IMR-90 (cell line): Measurements from ENCODE around the gene FGFRL1. TPM values are rescaled to one million over a fixed set of nuclear protein-coding genes. Genes with fewer than 3 reads are reported as not detected.

ENCODE experiments used
- ATAC-seq: fragments of 200-7000 bp; cut with Tn5 transposase; 2 replicates; pipeline ENCODE4 v1.9.1; 2020; ENCODE audit warnings: low read depth, mild to moderate bottlenecking, moderate library complexity
- BruUV-seq: library from RNA; stranded (reverse); fragments of 400-500 nt; replicated peaks from 2 replicates; lab custom pipeline; 2021; lab: Mats Ljungman, UMichigan
- CTCF ChIA-PET: fragments of 300-600 bp; formaldehyde crosslinking; extraction: SDS; loops from one replicate; lab custom pipeline; 2021; ENCODE audit warnings: antibody characterized with exemption; lab: Yijun Ruan, JAX
- POLR2A ChIA-PET: fragments of 300-600 bp; sonication (Branson Sonifier 250); formaldehyde crosslinking; loops from one replicate; lab custom pipeline; 2022; ENCODE audit warnings: antibody characterized with exemption; ENCODE audit not compliant: unreplicated experiment; lab: Charles Lee
- DNase-seq: peaks from one replicate; pipeline ENCODE4 v3.0.0; 2013
- H2AFZ ChIP-seq: replicated peaks from 2 replicates; pipeline ENCODE3; 2013; ENCODE audit warnings: low read length, mild to moderate bottlenecking; ENCODE audit not compliant: poor library complexity
- H2AK5ac ChIP-seq: 2 replicates; pipeline ENCODE4 v1.6.1; 2013; ENCODE audit warnings: low read depth, low read length, inconsistent platforms
- H2AK9ac ChIP-seq: replicated peaks from 2 replicates; pipeline ENCODE3; 2013; ENCODE audit warnings: mild to moderate bottlenecking, low read depth, low read length, moderate library complexity; ENCODE audit not compliant: poor library complexity
- H2BK120ac ChIP-seq: 2 replicates; pipeline ENCODE4 v1.6.1; 2013; ENCODE audit warnings: low read depth, low read length, inconsistent platforms
- H2BK15ac ChIP-seq: 3 replicates; pipeline ENCODE4 v1.6.1; 2013; ENCODE audit warnings: low read depth, low read length, inconsistent platforms
- H2BK20ac ChIP-seq: 2 replicates; pipeline ENCODE4 v1.6.1; 2013; ENCODE audit warnings: low read depth, mild to moderate bottlenecking, inconsistent platforms, low read length, moderate library complexity
- H2BK5ac ChIP-seq: 2 replicates; pipeline ENCODE4 v1.6.1; 2013; ENCODE audit warnings: mild to moderate bottlenecking, low read depth, low read length, inconsistent platforms; ENCODE audit not compliant: poor library complexity, severe bottlenecking
- H3K14ac ChIP-seq: replicated peaks from 2 replicates; pipeline ENCODE4 v1.6.1; 2013; ENCODE audit warnings: low read depth, low read length, inconsistent platforms
- H3K18ac ChIP-seq: 2 replicates; pipeline ENCODE4 v1.6.1; 2013; ENCODE audit warnings: low read depth, low read length, control low read depth
- H3K23ac ChIP-seq: 2 replicates; pipeline ENCODE4 v1.6.1; 2013; ENCODE audit warnings: low read depth, low read length, inconsistent platforms
- H3K27ac ChIP-seq: 2 replicates; pipeline ENCODE4 v1.5.1; 2013; ENCODE audit warnings: mild to moderate bottlenecking, control low read depth, low read length; ENCODE audit not compliant: insufficient read depth
- H3K27me3 ChIP-seq: 2 replicates; pipeline ENCODE4 v1.6.1; 2013; ENCODE audit warnings: low read length; ENCODE audit not compliant: control insufficient read depth, insufficient read depth
- H3K36me3 ChIP-seq: 2 replicates; pipeline ENCODE4 v1.6.1; 2013; ENCODE audit warnings: low read length, mixed read lengths; ENCODE audit not compliant: control insufficient read depth, insufficient read depth
- H3K4ac ChIP-seq: 2 replicates; pipeline ENCODE4 v1.6.1; 2013; ENCODE audit warnings: low read depth, low read length, inconsistent platforms
- H3K4me1 ChIP-seq: 2 replicates; pipeline ENCODE4 v1.6.1; 2013; ENCODE audit warnings: low read length, mixed read lengths; ENCODE audit not compliant: control insufficient read depth, insufficient read depth
- H3K4me2 ChIP-seq: 2 replicates; pipeline ENCODE4 v1.6.1; 2013; ENCODE audit warnings: low read depth, mild to moderate bottlenecking, control low read depth, low read length, moderate library complexity
- H3K4me3 ChIP-seq: 2 replicates; pipeline ENCODE4 v1.5.1; 2013; ENCODE audit warnings: low read depth, mild to moderate bottlenecking, control low read depth, low read length, moderate library complexity; ENCODE audit not compliant: insufficient read depth
- H3K56ac ChIP-seq: 2 replicates; pipeline ENCODE4 v1.6.1; 2013; ENCODE audit warnings: low read length, inconsistent platforms; ENCODE audit not compliant: insufficient read depth; ENCODE audit errors: extremely low read depth
- H3K79me1 ChIP-seq, 2 experiments: 2 replicates each; pipeline ENCODE4 v1.6.1; 2013; ENCODE audit warnings: low read length in 2 of 2, inconsistent platforms in 1 of 2, low read depth in 1 of 2
- H3K9ac ChIP-seq: 2 replicates; pipeline ENCODE4 v1.6.1; 2013; ENCODE audit warnings: low read depth, low read length, control low read depth
- H3K9me1 ChIP-seq: 2 replicates; pipeline ENCODE4 v1.6.1; 2013; ENCODE audit warnings: low read length, inconsistent platforms; ENCODE audit not compliant: insufficient read depth
- H3K9me3 ChIP-seq: 2 replicates; pipeline ENCODE4 v1.6.1; 2013; ENCODE audit warnings: low read length; ENCODE audit not compliant: control insufficient read depth, insufficient read depth
- H4K20me1 ChIP-seq: 2 replicates; pipeline ENCODE4 v1.6.1; 2013; ENCODE audit warnings: low read length, inconsistent platforms; ENCODE audit not compliant: insufficient read depth
- H4K5ac ChIP-seq: 2 replicates; pipeline ENCODE4 v1.6.1; 2013; ENCODE audit warnings: mild to moderate bottlenecking, low read depth, low read length, control low read depth
- H4K8ac ChIP-seq, 2 experiments: 2 replicates each; pipeline ENCODE4 v1.6.1; 2013; ENCODE audit warnings: low read depth in 2 of 2, low read length in 2 of 2, control low read depth in 1 of 2, inconsistent platforms in 1 of 2
- H4K91ac ChIP-seq: 2 replicates; pipeline ENCODE4 v1.6.1; 2013; ENCODE audit warnings: low read depth, low read length, inconsistent platforms; ENCODE audit not compliant: insufficient read depth
- CEBPB ChIP-seq: IDR thresholded peaks from 2 replicates; pipeline ENCODE4 v1.6.1; 2012; ENCODE audit warnings: low read depth, low read length, improper control_type of control experiment
- CHD1 ChIP-seq: IDR thresholded peaks from 2 replicates; pipeline ENCODE4 v1.6.1; 2012; ENCODE audit warnings: low read depth, low read length, improper control_type of control experiment
- ELK1 ChIP-seq: fragments of 150-350 bp; IDR thresholded peaks from 2 replicates; pipeline ENCODE4 v1.6.1; 2016; ENCODE audit warnings: low read depth, mild to moderate bottlenecking, low read length, moderate library complexity, borderline replicate concordance
- MAZ ChIP-seq: IDR thresholded peaks from 2 replicates; pipeline ENCODE4 v1.6.1; 2012; ENCODE audit warnings: low read depth, mild to moderate bottlenecking, low read length, improper control_type of control experiment, moderate library complexity, borderline replicate concordance
- RAD21 ChIP-seq: IDR thresholded peaks from 2 replicates; pipeline ENCODE4 v1.6.1; 2012; ENCODE audit warnings: low read length, improper control_type of control experiment
- WGBS, 2 experiments: methylation state at CpG; one replicate each; pipeline versions ENCODE4 v1.1.5 to v1.1.7; 2013; ENCODE audit warnings: missing lambda C conversion rate in 2 of 2; ENCODE audit not compliant: insufficient read length in 1 of 2; ENCODE audit errors: extremely low coverage in 2 of 2; 5-methylcytosine and 5-hydroxymethylcytosine counted together
- dilution Hi-C: fragments of 300-500 bp; cut with HindIII; formaldehyde crosslinking; loops from one replicate; pipeline ENCODE4 v1.14.3; 2018; ENCODE audit warnings: low sequenced_read_pairs; ENCODE audit not compliant: unreplicated experiment
- in situ Hi-C: fragments of 300-500 bp; cut with MboI; formaldehyde crosslinking; loops from 3 replicates; pipeline ENCODE4 v1.14.3; 2019; ENCODE audit warnings: low sequenced_read_pairs, inconsistent platforms, mixed read lengths
- intact Hi-C: fragments of 100-400 bp; cut with micrococcal nuclease; formaldehyde crosslinking; loops from 2 replicates; pipeline ENCODE4 v1.10.0; 2022
- polyA plus RNA-seq, 3 experiments: library from polyadenylated mRNA; depleted of rRNA; stranded (reverse); fragments of >200 nt; gene quantifications; 2 replicates each; pipeline ENCODE4 v1.2.3, GENCODE V29; 2012; ENCODE audit warnings: low replicate concordance in 1 of 3
- total RNA-seq: library from RNA; depleted of rRNA; stranded (reverse); fragments of >200 nt; gene quantifications from 2 replicates; pipeline ENCODE4 v1.2.3, GENCODE V29; 2012

Gene FGFRL1
- total and polyA plus RNA-seq, 2 of the 4 experiments (the other 2 are of a cell fraction): 49.3 to 78.8 TPM

DNA sequence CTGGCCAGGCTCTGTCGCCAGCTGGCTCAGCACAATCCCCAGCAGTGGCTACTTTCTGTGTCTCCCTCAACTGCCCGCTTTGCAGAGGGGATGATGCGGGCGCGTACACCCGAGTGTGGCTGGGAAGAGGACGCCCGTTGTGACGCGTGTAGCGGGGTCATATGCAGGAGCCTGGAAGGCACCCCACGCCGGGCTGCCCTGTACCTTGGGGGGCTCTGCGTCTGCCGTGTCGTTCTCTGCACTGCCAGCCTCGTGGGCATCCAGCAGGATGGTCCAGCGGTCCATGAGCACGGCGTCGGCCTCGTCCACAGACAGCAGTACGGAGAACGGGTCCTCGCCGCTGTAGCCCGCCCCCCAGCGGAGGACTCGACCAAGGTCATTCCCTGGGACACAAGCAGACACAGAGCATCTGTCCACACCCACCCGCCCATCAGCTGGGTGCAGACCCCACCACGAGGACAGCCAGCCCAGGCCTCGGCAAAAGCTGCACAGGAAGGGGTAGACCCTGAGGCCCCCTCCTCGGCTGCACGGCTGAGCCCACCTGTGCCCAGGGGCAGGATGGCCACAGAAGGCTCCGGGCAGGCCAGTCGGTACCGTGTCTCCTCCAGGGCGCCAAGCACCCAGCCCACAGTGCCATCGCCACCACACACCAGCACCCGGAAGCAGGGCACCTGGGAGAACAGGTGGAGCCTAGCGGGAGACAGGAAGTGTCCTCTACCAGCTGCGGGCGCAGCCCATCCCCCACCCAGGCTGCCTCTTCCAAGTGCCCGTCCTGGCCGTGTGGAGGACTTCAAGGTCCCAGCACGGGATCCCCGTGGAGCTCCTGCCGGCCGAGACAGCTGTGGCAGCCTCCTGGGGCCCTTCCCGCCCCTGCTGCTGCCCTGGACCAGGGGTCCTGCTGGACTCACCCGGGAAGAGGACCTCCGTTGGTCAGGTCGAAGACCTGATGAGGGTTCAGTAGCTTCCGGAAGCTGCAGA, 48.9 kb upstream of the FGFRL1 start:
- no peaks in the 10 kb centered on the region; the same call in 1 of the 2 replicates for H4K20me1 ChIP-seq
- no peaks in the 10 kb centered on the region for H3K4me1 ChIP-seq
- H2AK5ac ChIP-seq: no peak overlapping the region
- no peak overlapping the region for H3K14ac ChIP-seq
- BruUV-seq: no TSS peak
- CTCF ChIA-PET: no interaction called here
- no peaks in the 10 kb centered on the region for H3K9me1 ChIP-seq
- H2AK9ac ChIP-seq: peak overlapping the region; percentile 42
- in situ Hi-C loops: no loop called here
- H3K23ac ChIP-seq: no peak overlapping the region
- no peak overlapping the region for H3K4me3 ChIP-seq
- peaks cover 66% of the 10 kb centered on the region for H3K36me3 ChIP-seq
- H3K9me3 ChIP-seq: no peaks in the 10 kb centered on the region
- no peaks in the 10 kb centered on the region for H3K79me1 ChIP-seq
- dilution Hi-C loops: no loop called here
- H3K27me3 ChIP-seq: no peaks in the 10 kb centered on the region
- H4K91ac ChIP-seq: no peak overlapping the region
- no peak overlapping the region for H3K56ac ChIP-seq
- intact Hi-C loops: no loop called here
- H3K27ac ChIP-seq: no peak overlapping the region
- 97% methylated on average over 31 of the region's 54 CpGs; no CpG with 5 or more reads in 1 of the 2 experiments for WGBS, 2 experiments
- ATAC-seq (no peak), DNase-seq (no peak)
- no peak for TF ChIP-seq CHD1
- no peak for TF ChIP-seq MAZ
- TF ChIP-seq ELK1: no peak
- no peak for TF ChIP-seq CEBPB
- TF ChIP-seq RAD21: no peak
- H3K18ac ChIP-seq: no peak overlapping the region
- POLR2A ChIA-PET: no interaction called here
- no peak overlapping the region for H2BK120ac ChIP-seq
- H2AFZ ChIP-seq: peak overlapping the region; percentile 43
- no peak overlapping the region for H2BK5ac ChIP-seq
- H4K5ac ChIP-seq: no peak overlapping the region
- H3K9ac ChIP-seq: no peak overlapping the region
- H3K4me2 ChIP-seq: no peak overlapping the region
- H2BK15ac ChIP-seq: no peak overlapping the region
- H2BK20ac ChIP-seq: no peak overlapping the region
- H3K4ac ChIP-seq: no peak overlapping the region
- H4K8ac ChIP-seq: no peak overlapping the region
